Caki2 (cell line): ENCODE results near the gene TMC2. TPM values are rescaled to one million over a fixed set of nuclear protein-coding genes. Genes with fewer than 3 reads are reported as not detected.
A peak's percentile ranks its signal among the peaks of the same experiment; 100 is the strongest.
"Not testable (repeated sequence)": the region's sequence is repeated elsewhere in the genome, so short reads cannot be mapped to it uniquely, and the experiment has no call there.

Experiments
- DNase-seq: peaks from one replicate; pipeline ENCODE4 v3.0.0-alpha.2; 2015; ENCODE audit warnings: low read depth
- in situ Hi-C: cut with HindIII; loops from 2 replicates; pipeline ENCODE4 v1.10.0; 2016; ENCODE audit warnings: low sequenced_read_pairs, low pct_unique_long_range_greater_than_20kb, mixed read lengths
- total RNA-seq: library from RNA; depleted of rRNA; stranded (reverse); fragments of >200 nt; shearing (Covaris generic); gene quantifications from 2 replicates; pipeline ENCODE4 v1.2.3, GENCODE V29; 2014; ENCODE audit warnings: low replicate concordance

The TMC2 gene
- total RNA-seq, 1 experiment from 2014 or later: not detected

GRCh38 chr20:2522826-2523429, 13.4 kb upstream of the TMC2 start:
- in situ Hi-C loops, DNase-seq: not testable (repeated sequence)

- DNase-seq: peak; percentile 71
- in situ Hi-C loops: no loop called here
These were observed 12.3 kb upstream of the TMC2 start for GRCh38 chr20:2523919-2524708.

GRCh38 chr20:2524709-2525506, 11.5 kb upstream of the TMC2 start:
- peak; percentile 68 for DNase-seq
- in situ Hi-C loops: no loop called here

GRCh38 chr20:2526218-2526583, 10.2 kb upstream of the TMC2 start:
- in situ Hi-C loops: not testable (repeated sequence)

GRCh38 chr20:2527762-2528161, 8.6 kb upstream of the TMC2 start:
- DNase-seq: no peak
- in situ Hi-C loops: no loop called here

More at GRCh38 chr20:2526218-2526583, 10.2 kb upstream of the TMC2 start:
- not testable (repeated sequence) for DNase-seq

- DNase-seq: no peak
- in situ Hi-C loops: no loop called here
These were observed 7.6 kb upstream of the TMC2 start for GRCh38 chr20:2528671-2529271.

GRCh38 chr20:2533118-2533517, 3.3 kb upstream of the TMC2 start:
- DNase-seq: no peak
- in situ Hi-C loops: no loop called here

GRCh38 chr20:2535711-2536559, 438 bp upstream of the TMC2 start:
- DNase-seq: no peak
- in situ Hi-C loops: no loop called here

- no peak for DNase-seq
- in situ Hi-C loops: no loop called here
These were observed 728 bp downstream of the TMC2 start for GRCh38 chr20:2537101-2537500.

- no peak for DNase-seq
- in situ Hi-C loops: no loop called here
These were observed 2.0 kb downstream of the TMC2 start for GRCh38 chr20:2538356-2538755.

GRCh38 chr20:2538931-2539720, 2.8 kb downstream of the TMC2 start:
- in situ Hi-C loops: no loop called here
- DNase-seq: no peak

GRCh38 chr20:2541940-2542339, 5.6 kb downstream of the TMC2 start:
- no peak for DNase-seq

GRCh38 chr20:2542361-2542760, 6.0 kb downstream of the TMC2 start:
- no peak for DNase-seq
- in situ Hi-C loops: no loop called here

More at GRCh38 chr20:2541940-2542339, 5.6 kb downstream of the TMC2 start:
- in situ Hi-C loops: no loop called here

- no peak for DNase-seq
- in situ Hi-C loops: no loop called here
These were observed 7.8 kb downstream of the TMC2 start for GRCh38 chr20:2544211-2544610.

- no peak for DNase-seq
- in situ Hi-C loops: no loop called here
These were observed 9.2 kb downstream of the TMC2 start for GRCh38 chr20:2545594-2545993.

GRCh38 chr20:2557873-2558580, 21.7 kb downstream of the TMC2 start:
- in situ Hi-C loops: no loop called here
- DNase-seq: no peak
